ENCODE results near the gene PYGL. TPM values are rescaled to one million over a fixed set of nuclear protein-coding genes. Genes with fewer than 3 reads are reported as not detected.

Gene PYGL
- total and polyA plus RNA-seq, 2 donors (not counting 3 experiments of a cell fraction or from before 2014, with no cell fraction given), result 15.1 to 45.7 TPM

GRCh38 chr14:50926851-50927386 is 17.4 kb downstream of the PYGL start:
- POLR2A ChIA-PET, result no interaction called here
- intact Hi-C loops (cut with micrococcal nuclease), result no loop called here
- peaks cover 0 to 2% of the 10 kb centered on the region in 2 experiments for H3K36me3 ChIP-seq (ENCODE audit: control insufficient read depth in 2 of 2, extremely low read depth in 1 of 2, insufficient read depth in 2 of 2, low read length in 2 of 2)

More at GRCh38 chr14:50926851-50927386, 17.4 kb downstream of the PYGL start:
- FAIRE-seq (no peak), DNase-seq (ENCODE audit: low read depth, low spot score) (peak; percentile 41)
- Histone ChIP-seq H3K9me3 (replicated peaks; ENCODE audit: control insufficient read depth, insufficient read depth, low read length) (no peaks in the 10 kb centered on the region), H3K79me2 (ENCODE audit: control insufficient read depth, insufficient read depth, low read length) (no peaks in the 10 kb centered on the region), H3K27me3 (ENCODE audit: control insufficient read depth in 2 of 2, insufficient read depth in 2 of 2, low read length in 2 of 2) (no peaks in the 10 kb centered on the region), H2AFZ (ENCODE audit: low read depth, low read length) (no peak overlapping the region), H3K4me3 (replicated peaks in 1 of 3; ENCODE audit: insufficient read depth in 1 of 3, low read depth in 1 of 3, low read length in 3 of 3) (no peak overlapping the region), H3K4me2 (ENCODE audit: insufficient read depth, low read length) (no peak overlapping the region), H3K4me1 (ENCODE audit: control insufficient read depth, extremely low read depth, insufficient read depth, low read length) (no peaks in the 10 kb centered on the region), H3K27ac (ENCODE audit: insufficient read depth, low read depth, low read length) (no peak overlapping the region), H3K9ac (replicated peaks; ENCODE audit: extremely low read depth, insufficient read depth, low read length) (no peak overlapping the region), H4K20me1 (replicated peaks; ENCODE audit: control insufficient read depth, extremely low read depth, insufficient read depth, low read length) (no peaks in the 10 kb centered on the region), H3K9me1 (replicated peaks; ENCODE audit: control insufficient read depth, extremely low read depth, insufficient read depth, low read length) (no peaks in the 10 kb centered on the region)
- TF ChIP-seq GATA2 (IDR thresholded peaks at IDR 0.05; ENCODE audit: insufficient read depth, insufficient read length, low read depth, low read length) (no peak), EZH2 (IDR thresholded peaks at IDR 0.05; ENCODE audit: borderline replicate concordance, low read depth, low read length, severe bottlenecking) (no peak), JUN (IDR thresholded peaks at IDR 0.05; ENCODE audit: borderline replicate concordance, insufficient read depth, insufficient read length, low read depth) (no peak), FOS (IDR thresholded peaks at IDR 0.05; ENCODE audit: borderline replicate concordance, insufficient read depth, low read length) (no peak), MAX (IDR thresholded peaks at IDR 0.05; ENCODE audit: insufficient read depth, insufficient read length) (no peak), POLR2A (IDR thresholded peaks at IDR 0.05; ENCODE audit: low read depth, low read length) (no peak), MYC (IDR thresholded peaks at IDR 0.05; ENCODE audit: low read depth, low read length) (no peak), CTCF (IDR thresholded peaks at IDR 0.05; ENCODE audit: extremely low read depth in 1 of 2, insufficient read depth in 1 of 2, low read depth in 1 of 2, low read length in 2 of 2) (no peak), POLR2AphosphoS5 (IDR thresholded peaks at IDR 0.05; ENCODE audit: insufficient read depth, low read depth, low read length) (no peak)
- dilution Hi-C loops (cut with MboI; ENCODE audit: extremely low pct_ligation_motif_present, low sequenced_read_pairs), result no loop called here
- CTCF ChIA-PET, result no interaction called here
- BruUV-seq (replicated peaks), result no TSS peak
